Cardiac muscle cell (in vitro differentiated cells and primary cell): Measurements from ENCODE around the gene ALX3. TPM values are rescaled to one million over a fixed set of nuclear protein-coding genes. Genes with fewer than 3 reads are reported as not detected.

ENCODE experiments used
- DNase-seq, 2 donors: peaks; one replicate each; pipeline versions ENCODE4 v3.0.0 to v3.0.0-alpha.2; 2010 to 2017; ENCODE audit warnings: low read depth in 1 of 2, low spot score in 1 of 2
- H3K27ac ChIP-seq: fragments of 200-600 bp; sonication (generic); 2 replicates; pipeline ENCODE4 v1.5.1; 2016
- H3K27me3 ChIP-seq: fragments of 200-600 bp; sonication (generic); 2 replicates; pipeline ENCODE4 v1.6.0; 2016; ENCODE audit warnings: control low read depth
- H3K36me3 ChIP-seq: fragments of 200-600 bp; sonication (generic); 2 replicates; pipeline ENCODE4 v1.5.1; 2016; ENCODE audit warnings: control low read depth
- H3K4me1 ChIP-seq: fragments of 200-600 bp; sonication (generic); 2 replicates; pipeline ENCODE4 v1.8.1; 2017; ENCODE audit warnings: low read depth, mild to moderate bottlenecking, mixed run types
- H3K4me3 ChIP-seq: fragments of 200-600 bp; sonication (generic); 2 replicates; pipeline ENCODE4 v1.5.1; 2016; ENCODE audit warnings: mild to moderate bottlenecking
- H3K9me3 ChIP-seq: fragments of 200-600 bp; sonication (generic); 2 replicates; pipeline ENCODE4 v1.5.1; 2017; ENCODE audit warnings: low read depth, mild to moderate bottlenecking, control low read depth
- CTCF ChIP-seq: IDR thresholded peaks from 2 replicates; pipeline ENCODE4 v1.5.1; 2012; ENCODE audit warnings: low read depth, mild to moderate bottlenecking, low read length
- polyA plus RNA-seq: library from polyadenylated mRNA; unstranded; fragments of >200 nt; fragmentation: Nextera tagmentation; extraction: Ambion mirVana; gene quantifications from 2 replicates; pipeline ENCODE4 v1.2.1, GENCODE V29; 2016
- total RNA-seq: library from RNA; depleted of rRNA; stranded (reverse); fragments of >200 nt; gene quantifications from 2 replicates; pipeline ENCODE4 v1.2.3, GENCODE V29; 2016

ALX3 gene
- total and polyA plus RNA-seq, 2 experiments from 2014 or later = 1.1 TPM; not detected in 1

GRCh38 chr1:110051262-110051648 lies 19.2 kb downstream of the ALX3 start:
- Histone ChIP-seq H3K9me3 (no peaks in the 10 kb centered on the region), H3K36me3 (peaks cover 73% of the 10 kb centered on the region), H3K27ac (no peak overlapping the region), H3K4me3 (no peak overlapping the region), H3K4me1 (peaks cover 10% of the 10 kb centered on the region), H3K27me3 (no peaks in the 10 kb centered on the region)
- no peak for DNase-seq
- TF ChIP-seq CTCF = no peak

- H3K27ac ChIP-seq = peak overlapping the region; percentile 58
- peaks cover 73% of the 10 kb centered on the region for H3K36me3 ChIP-seq
- no peak for TF ChIP-seq CTCF
- no peaks in the 10 kb centered on the region for H3K9me3 ChIP-seq
- DNase-seq = no peak
- no peaks in the 10 kb centered on the region for H3K27me3 ChIP-seq
- peaks cover 10% of the 10 kb centered on the region for H3K4me1 ChIP-seq
- no peak overlapping the region for H3K4me3 ChIP-seq
These were observed 19.7 kb downstream of the ALX3 start for GRCh38 chr1:110050602-110051261.

- H3K36me3 ChIP-seq = peaks cover 68% of the 10 kb centered on the region
- no peak overlapping the region for H3K4me3 ChIP-seq
- peak overlapping the region; percentile 58 for H3K27ac ChIP-seq
- H3K4me1 ChIP-seq = peaks cover 10% of the 10 kb centered on the region
- H3K9me3 ChIP-seq = no peaks in the 10 kb centered on the region
- no peaks in the 10 kb centered on the region for H3K27me3 ChIP-seq
- TF ChIP-seq CTCF = no peak
- peak in 1 of 2 donors; percentile 82 for DNase-seq
These were observed 20.5 kb downstream of the ALX3 start for GRCh38 chr1:110049801-110050601.

GRCh38 chr1:110048923-110049601 lies 21.4 kb downstream of the ALX3 start:
- Histone ChIP-seq H3K9me3 (no peaks in the 10 kb centered on the region), H3K4me3 (no peak overlapping the region), H3K36me3 (peaks cover 70% of the 10 kb centered on the region), H3K4me1 (peaks cover 10% of the 10 kb centered on the region), H3K27ac (no peak overlapping the region), H3K27me3 (no peaks in the 10 kb centered on the region)
- no peak for TF ChIP-seq CTCF
- DNase-seq = no peak

GRCh38 chr1:110048240-110048639 lies 22.2 kb downstream of the ALX3 start:
- Histone ChIP-seq H3K27ac (no peak overlapping the region), H3K9me3 (no peaks in the 10 kb centered on the region), H3K36me3 (peaks cover 73% of the 10 kb centered on the region), H3K27me3 (no peaks in the 10 kb centered on the region), H3K4me1 (peaks cover 10% of the 10 kb centered on the region), H3K4me3 (no peak overlapping the region)
- no peak for DNase-seq
- no peak for TF ChIP-seq CTCF
